Lung (tissue), 13 donors: ENCODE results near the gene RGS19. TPM values are rescaled to one million over a fixed set of nuclear protein-coding genes. Genes with fewer than 3 reads are reported as not detected.

Source experiments
- ATAC-seq: fragments of 200-7000 bp; cut with Tn5 transposase; one replicate; pipeline ENCODE4 v1.9.1; 2020; ENCODE audit warnings: moderate number of reproducible peaks; ENCODE audit not compliant: insufficient read depth, low FRiP score
- DNase-seq, 3 donors: peaks; one replicate each; pipeline ENCODE4 v3.0.0-alpha.2; 2013 to 2017
- H3K27ac ChIP-seq, 2 donors: one replicate each; pipeline ENCODE4 v1.5.1; 2013; ENCODE audit warnings: mild to moderate bottlenecking in 2 of 2, moderate library complexity in 2 of 2, control low read depth in 1 of 2, inconsistent platforms in 1 of 2, low read depth in 1 of 2, low read length in 1 of 2
- H3K27me3 ChIP-seq, 3 donors: one replicate each; pipeline ENCODE4 v1.5.1; 2013; ENCODE audit warnings: low read length in 2 of 3; ENCODE audit not compliant: control insufficient read depth in 3 of 3, insufficient read depth in 3 of 3
- H3K36me3 ChIP-seq, 4 donors: one replicate each; pipeline ENCODE4 v1.5.1; 2013; ENCODE audit warnings: low read length in 4 of 4, mild to moderate bottlenecking in 1 of 4, moderate library complexity in 1 of 4; ENCODE audit not compliant: control insufficient read depth in 4 of 4, insufficient read depth in 4 of 4
- H3K4me1 ChIP-seq, 5 donors: one replicate each; pipeline ENCODE4 v1.5.1; 2013; ENCODE audit warnings: low read length in 5 of 5, mild to moderate bottlenecking in 2 of 5, moderate library complexity in 1 of 5; ENCODE audit not compliant: control insufficient read depth in 5 of 5, insufficient read depth in 5 of 5
- H3K4me3 ChIP-seq: one replicate; pipeline ENCODE4 v1.5.1; 2013; ENCODE audit warnings: mild to moderate bottlenecking, control low read depth, moderate library complexity
- H3K9ac ChIP-seq, 2 donors: one replicate each; pipeline ENCODE4 v1.5.1; 2013; ENCODE audit warnings: low read length in 2 of 2, control low read depth in 1 of 2; ENCODE audit not compliant: insufficient read depth in 1 of 2
- H3K9me3 ChIP-seq, 4 donors: one replicate each; pipeline ENCODE4 v1.5.1; 2013; ENCODE audit warnings: low read length in 3 of 4, mild to moderate bottlenecking in 1 of 4, moderate library complexity in 1 of 4; ENCODE audit not compliant: control insufficient read depth in 4 of 4, insufficient read depth in 3 of 4
- WGBS, 2 donors: extraction: QIAGEN DNeasy Blood & Tissue Kit; methylation state at CpG; one replicate each; pipeline ENCODE4 v1.1.7; 2013; 5-methylcytosine and 5-hydroxymethylcytosine counted together
- polyA plus RNA-seq, 2 donors: library from polyadenylated mRNA; stranded (reverse); fragments of 200-250 nt; gene quantifications; one replicate each; pipeline ENCODE4 v1.2.1, GENCODE V29; 2013
- small RNA-seq: library from RNA; depleted of rRNA; stranded (forward); fragments of <200 nt; gene quantifications from one replicate; pipeline ENCODE3, GENCODE V24; 2014; ENCODE audit warnings: low replicate concordance
- total RNA-seq, 2 donors: library from RNA; depleted of rRNA in 1 of 2; stranded (reverse); fragments of >200 nt in 1 of 2; gene quantifications; one replicate each; pipeline ENCODE4 v1.2.1, GENCODE V29; 2014 to 2021
- TF ChIP-seq, protein P1 (sequence below): IDR thresholded peaks from 2 replicates; pipeline ENCODE4 v1.5.1; 2012; ENCODE audit warnings: mild to moderate bottlenecking; ENCODE audit errors: control extremely low read depth, extremely low read depth
- donor health status: control.
- donor health status: control.
- donor health status: Bipolar disorder and iron deficiency.
- donor health status: healthy.
- donor health status: DM: yes; HTN: yes; CAD: no.

RGS19 gene
- total and polyA plus RNA-seq, 4 donors: 15.1 to 99.0 (median 35.1) TPM

DNA sequence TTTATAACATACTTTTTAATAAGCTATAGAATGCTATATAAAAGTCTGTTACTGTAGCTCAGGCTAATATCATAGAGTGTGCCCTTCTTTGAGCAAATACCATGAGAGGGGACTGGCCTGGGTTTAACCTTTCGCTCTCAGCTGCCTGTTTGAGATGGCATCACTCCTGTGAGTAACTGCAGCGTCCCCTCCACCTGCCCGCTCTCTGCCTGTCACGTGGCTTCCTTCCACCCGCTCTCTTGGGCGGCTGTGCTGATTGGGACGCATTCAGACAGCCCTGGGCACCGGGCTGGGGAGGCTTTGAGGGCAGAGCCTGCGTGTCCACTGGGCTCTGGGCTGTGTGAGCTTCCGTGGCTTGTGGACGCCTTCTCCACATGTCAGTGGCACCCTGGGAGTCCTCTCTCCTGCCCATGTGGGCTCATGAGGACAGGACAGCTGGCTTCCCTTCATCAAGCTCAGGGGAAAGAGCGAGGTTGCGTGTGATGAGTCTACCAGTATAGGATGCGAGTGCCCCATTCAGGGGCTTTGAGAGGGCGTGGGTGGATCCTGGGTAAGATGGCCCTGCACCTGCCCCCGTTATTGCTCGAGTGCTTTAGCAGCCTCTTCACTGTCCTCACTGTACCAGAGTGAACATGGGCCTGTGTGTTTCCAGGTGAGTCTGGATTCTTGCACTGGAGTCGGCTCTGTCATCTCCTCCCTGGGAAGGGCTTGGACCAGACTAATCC is 54.1 kb downstream of the RGS19 start:
- ATAC-seq: no peak
- Histone ChIP-seq H3K4me3 (no peak overlapping the region), H3K27ac (no peak overlapping the region), H3K9ac (no peak overlapping the region), H3K36me3 (peaks cover 28 to 77% (median 42%) of the 10 kb centered on the region in 4 donors), H3K27me3 (no peaks in the 10 kb centered on the region), H3K9me3 (peaks cover 0 to 2% (median 0%) of the 10 kb centered on the region in 4 donors), H3K4me1 (no peaks in the 10 kb centered on the region)
- 94 to 96% methylated on average over 18 of the region's 18 CpGs for WGBS, 2 donors
- TF ChIP-seq, protein P1, sequence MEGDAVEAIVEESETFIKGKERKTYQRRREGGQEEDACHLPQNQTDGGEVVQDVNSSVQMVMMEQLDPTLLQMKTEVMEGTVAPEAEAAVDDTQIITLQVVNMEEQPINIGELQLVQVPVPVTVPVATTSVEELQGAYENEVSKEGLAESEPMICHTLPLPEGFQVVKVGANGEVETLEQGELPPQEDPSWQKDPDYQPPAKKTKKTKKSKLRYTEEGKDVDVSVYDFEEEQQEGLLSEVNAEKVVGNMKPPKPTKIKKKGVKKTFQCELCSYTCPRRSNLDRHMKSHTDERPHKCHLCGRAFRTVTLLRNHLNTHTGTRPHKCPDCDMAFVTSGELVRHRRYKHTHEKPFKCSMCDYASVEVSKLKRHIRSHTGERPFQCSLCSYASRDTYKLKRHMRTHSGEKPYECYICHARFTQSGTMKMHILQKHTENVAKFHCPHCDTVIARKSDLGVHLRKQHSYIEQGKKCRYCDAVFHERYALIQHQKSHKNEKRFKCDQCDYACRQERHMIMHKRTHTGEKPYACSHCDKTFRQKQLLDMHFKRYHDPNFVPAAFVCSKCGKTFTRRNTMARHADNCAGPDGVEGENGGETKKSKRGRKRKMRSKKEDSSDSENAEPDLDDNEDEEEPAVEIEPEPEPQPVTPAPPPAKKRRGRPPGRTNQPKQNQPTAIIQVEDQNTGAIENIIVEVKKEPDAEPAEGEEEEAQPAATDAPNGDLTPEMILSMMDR: no peak
- DNase-seq: no peak

DNA sequence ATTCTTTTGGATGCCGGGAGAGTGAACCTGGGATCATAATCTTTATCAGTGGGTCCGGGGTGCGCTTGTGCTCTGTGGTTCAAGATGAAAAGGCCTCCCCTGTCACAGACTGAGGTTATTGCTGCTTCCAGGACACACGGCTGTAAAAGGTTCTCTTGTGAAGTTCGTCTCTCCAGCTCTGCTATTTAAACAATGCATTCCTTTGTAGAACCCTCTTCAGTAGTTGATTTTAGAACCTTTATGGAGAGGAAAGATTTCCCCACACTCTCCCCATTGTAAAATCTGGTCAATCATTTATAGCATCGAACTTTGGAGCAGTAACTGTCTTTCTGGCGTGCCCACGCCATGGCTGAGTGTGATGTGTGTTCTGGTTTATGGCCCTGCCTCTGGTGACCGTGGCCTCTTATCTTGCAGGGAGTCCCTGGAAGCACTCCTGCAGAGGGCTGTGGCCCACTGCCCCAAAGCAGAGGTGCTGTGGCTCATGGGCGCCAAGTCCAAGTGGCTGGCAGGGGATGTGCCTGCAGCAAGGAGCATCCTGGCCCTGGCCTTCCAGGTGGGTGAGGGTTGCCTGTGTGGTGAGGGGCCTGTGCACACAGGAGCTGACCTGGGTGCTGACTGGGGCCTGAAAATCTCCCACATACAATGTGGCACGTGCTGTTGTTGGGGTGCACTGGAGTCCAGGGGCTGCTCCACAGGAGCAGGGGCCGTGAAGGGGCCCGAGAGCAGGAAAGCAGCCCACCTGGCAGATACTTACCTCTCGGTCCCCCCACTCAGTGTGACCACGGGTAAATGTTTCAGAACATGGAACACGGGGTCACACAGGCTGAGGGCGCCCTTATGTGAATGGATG is 55.0 kb downstream of the RGS19 start:
- Histone ChIP-seq H3K27me3 (no peaks in the 10 kb centered on the region), H3K27ac (no peak overlapping the region), H3K9me3 (peaks cover 0 to 2% (median 0%) of the 10 kb centered on the region in 4 donors), H3K4me3 (no peak overlapping the region), H3K4me1 (no peaks in the 10 kb centered on the region), H3K9ac (no peak overlapping the region), H3K36me3 (peaks cover 28 to 74% (median 41%) of the 10 kb centered on the region in 4 donors)
- DNase-seq: no peak
- TF ChIP-seq, protein P1: no peak
- ATAC-seq: no peak
- WGBS, 2 donors: 90 to 93% methylated on average over 17 of the region's 17 CpGs

GRCh38 chr20:64023361-64024140 is 55.8 kb downstream of the RGS19 start:
- WGBS, 2 donors: 91 to 93% methylated on average over 15 of the region's 15 CpGs
- Histone ChIP-seq H3K27ac (no peak overlapping the region), H3K9me3 (peaks cover 0 to 2% (median 0%) of the 10 kb centered on the region in 4 donors), H3K36me3 (peaks cover 35 to 73% (median 43%) of the 10 kb centered on the region in 4 donors), H3K4me3 (no peak overlapping the region), H3K27me3 (no peaks in the 10 kb centered on the region), H3K9ac (no peak overlapping the region), H3K4me1 (no peaks in the 10 kb centered on the region)
- TF ChIP-seq, protein P1: no peak
- no peak for ATAC-seq
- DNase-seq: no peak

Small RNA genes lying within 50 kb of the gene (small RNA-seq; reads per million reads assigned to genes)
- gene AL355803.1 (not detected), gene MIR6813 (not detected)

Other genes starting within 250 kb of the RGS19 start
- gene ZBTB46, start 248.3 kb downstream of the RGS19 start, total RNA-seq: 10 to 100 TPM; 10.8 to 15.3 TPM
- 1 to 10 TPM; 3.4 to 4.4 TPM for gene ZBTB46, start 248.3 kb downstream of the RGS19 start, polyA plus RNA-seq
- gene ABHD16B, start 218.0 kb downstream of the RGS19 start, total RNA-seq: not detected
- 1 to 10 TPM in 1 of 2 donors, under 1 TPM in 1; 0.89 to 1.5 TPM for gene ABHD16B, start 218.0 kb downstream of the RGS19 start, polyA plus RNA-seq
- gene TPD52L2, start 214.2 kb downstream of the RGS19 start, total RNA-seq: 10 to 100 TPM; 66.2 to 92.4 TPM
- gene TPD52L2, start 214.2 kb downstream of the RGS19 start, polyA plus RNA-seq: 100 to 1,000 TPM in 1 of 2 donors, 10 to 100 TPM in 1; 66.2 to 130 TPM
- gene DNAJC5, start 184.4 kb downstream of the RGS19 start, total RNA-seq: 10 to 100 TPM; 25.1 to 64.5 TPM
- gene DNAJC5, start 184.4 kb downstream of the RGS19 start, polyA plus RNA-seq: 10 to 100 TPM; 26.5 to 48.2 TPM
- 10 to 100 TPM; 33.6 to 42.7 TPM for gene UCKL1, start 123.1 kb downstream of the RGS19 start, total RNA-seq
- 10 to 100 TPM; 34.8 to 37.5 TPM for gene UCKL1, start 123.1 kb downstream of the RGS19 start, polyA plus RNA-seq
- gene ZNF512B, start 109.6 kb downstream of the RGS19 start, total RNA-seq: 10 to 100 TPM; 10.7 to 18.9 TPM
- gene ZNF512B, start 109.6 kb downstream of the RGS19 start, polyA plus RNA-seq: 10 to 100 TPM in 1 of 2 donors, 1 to 10 TPM in 1; 8.7 to 13.0 TPM
- gene SAMD10, start 99.9 kb downstream of the RGS19 start, total RNA-seq: 1 to 10 TPM; 2.3 to 6.4 TPM
- 1 to 10 TPM; 4.7 to 6.8 TPM for gene SAMD10, start 99.9 kb downstream of the RGS19 start, polyA plus RNA-seq
- gene PRPF6, start 98.4 kb downstream of the RGS19 start, total RNA-seq: 10 to 100 TPM; 61.2 to 65.0 TPM
- 10 to 100 TPM; 43.6 to 47.1 TPM for gene PRPF6, start 98.4 kb downstream of the RGS19 start, polyA plus RNA-seq
- 1 to 10 TPM; 1.3 to 2.0 TPM for gene C20orf204, start 43.3 kb downstream of the RGS19 start, total RNA-seq
- gene C20orf204, start 43.3 kb downstream of the RGS19 start, polyA plus RNA-seq: under 1 TPM; 0.50 to 0.63 TPM
- gene SOX18, start 29.9 kb downstream of the RGS19 start, total RNA-seq: 10 to 100 TPM; 12.1 to 52.2 TPM
- gene SOX18, start 29.9 kb downstream of the RGS19 start, polyA plus RNA-seq: 10 to 100 TPM; 26.9 to 31.7 TPM
- gene TCEA2, start 16.3 kb downstream of the RGS19 start, total RNA-seq: 10 to 100 TPM; 28.5 to 32.8 TPM
- gene TCEA2, start 16.3 kb downstream of the RGS19 start, polyA plus RNA-seq: 10 to 100 TPM; 18.3 to 32.9 TPM
- 1 to 10 TPM; 1.6 to 2.5 TPM for gene OPRL1, start 564 bp upstream of the RGS19 start, total RNA-seq
- 1 to 10 TPM in 1 of 2 donors, under 1 TPM in 1; 0.45 to 3.1 TPM for gene OPRL1, start 564 bp upstream of the RGS19 start, polyA plus RNA-seq
- under 1 TPM; 0.51 to 0.64 TPM for gene LKAAEAR1, start 4.9 kb upstream of the RGS19 start, total RNA-seq
- gene LKAAEAR1, start 4.9 kb upstream of the RGS19 start, polyA plus RNA-seq: 1 to 10 TPM in 1 of 2 donors, under 1 TPM in 1; 0.65 to 2.3 TPM
- gene NPBWR2, start 28.0 kb upstream of the RGS19 start, total RNA-seq: not detected
- not detected for gene NPBWR2, start 28.0 kb upstream of the RGS19 start, polyA plus RNA-seq
- under 1 TPM in 1 of 2 donors, not detected in 1; 0.40 TPM for gene MYT1, start 84.9 kb upstream of the RGS19 start, total RNA-seq
- gene MYT1, start 84.9 kb upstream of the RGS19 start, polyA plus RNA-seq: under 1 TPM; 0.03 to 0.10 TPM
- gene PCMTD2, start 176.2 kb upstream of the RGS19 start, total RNA-seq: 100 to 1,000 TPM in 1 of 2 donors, 10 to 100 TPM in 1; 27.5 to 123 TPM
- 10 to 100 TPM; 16.5 to 22.9 TPM for gene PCMTD2, start 176.2 kb upstream of the RGS19 start, polyA plus RNA-seq